IMR-90 (cell line): Measurements from ENCODE around the gene MUTYH.

Experiments used
- CEBPB ChIP-seq: IDR thresholded peaks from 2 replicates; pipeline ENCODE4 v1.6.1; 2012; ENCODE audit warnings: low read depth, low read length, improper control_type of control experiment
- CHD1 ChIP-seq: IDR thresholded peaks from 2 replicates; pipeline ENCODE4 v1.6.1; 2012; ENCODE audit warnings: low read depth, low read length, improper control_type of control experiment
- FOS ChIP-seq: fragments of 150-350 bp; IDR thresholded peaks from 2 replicates; pipeline ENCODE4 v1.6.1; 2016; ENCODE audit warnings: low read depth, low read length
- NFE2L2 ChIP-seq: fragments of 150-350 bp; IDR thresholded peaks from 2 replicates; pipeline ENCODE4 v1.6.1; 2016; ENCODE audit warnings: low read depth, mild to moderate bottlenecking, low read length
- POLR2A ChIP-seq: IDR thresholded peaks from 2 replicates; pipeline ENCODE4 v1.6.1; 2012; ENCODE audit warnings: mild to moderate bottlenecking, low read depth, low read length
- RAD21 ChIP-seq: IDR thresholded peaks from 2 replicates; pipeline ENCODE4 v1.6.1; 2012; ENCODE audit warnings: low read length, improper control_type of control experiment
- RCOR1 ChIP-seq: IDR thresholded peaks from 2 replicates; pipeline ENCODE4 v1.6.1; 2012; ENCODE audit warnings: mild to moderate bottlenecking, low read length, improper control_type of control experiment; ENCODE audit not compliant: insufficient replicate concordance
- RFX5 ChIP-seq: IDR thresholded peaks from 2 replicates; pipeline ENCODE4 v1.8.0; 2012; ENCODE audit warnings: low read depth, mild to moderate bottlenecking, low read length, moderate library complexity
- TF ChIP-seq, protein P1 (sequence below): conservative IDR thresholded peaks from 2 replicates; pipeline ENCODE4 v1.5.1; 2012; ENCODE audit warnings: mild to moderate bottlenecking, low read depth, low read length, improper control_type of control experiment
- TF ChIP-seq, protein P2 (sequence below): fragments of 150-350 bp; IDR thresholded peaks from 2 replicates; pipeline ENCODE4 v1.6.1; 2016; ENCODE audit warnings: low read depth, mild to moderate bottlenecking, low read length, moderate library complexity, borderline replicate concordance
- TF ChIP-seq, protein P3 (sequence below): fragments of 150-350 bp; IDR thresholded peaks from 2 replicates; pipeline ENCODE4 v1.6.1; 2017; ENCODE audit warnings: mild to moderate bottlenecking, antibody characterized with exemption, low read length, low read depth

DNA sequence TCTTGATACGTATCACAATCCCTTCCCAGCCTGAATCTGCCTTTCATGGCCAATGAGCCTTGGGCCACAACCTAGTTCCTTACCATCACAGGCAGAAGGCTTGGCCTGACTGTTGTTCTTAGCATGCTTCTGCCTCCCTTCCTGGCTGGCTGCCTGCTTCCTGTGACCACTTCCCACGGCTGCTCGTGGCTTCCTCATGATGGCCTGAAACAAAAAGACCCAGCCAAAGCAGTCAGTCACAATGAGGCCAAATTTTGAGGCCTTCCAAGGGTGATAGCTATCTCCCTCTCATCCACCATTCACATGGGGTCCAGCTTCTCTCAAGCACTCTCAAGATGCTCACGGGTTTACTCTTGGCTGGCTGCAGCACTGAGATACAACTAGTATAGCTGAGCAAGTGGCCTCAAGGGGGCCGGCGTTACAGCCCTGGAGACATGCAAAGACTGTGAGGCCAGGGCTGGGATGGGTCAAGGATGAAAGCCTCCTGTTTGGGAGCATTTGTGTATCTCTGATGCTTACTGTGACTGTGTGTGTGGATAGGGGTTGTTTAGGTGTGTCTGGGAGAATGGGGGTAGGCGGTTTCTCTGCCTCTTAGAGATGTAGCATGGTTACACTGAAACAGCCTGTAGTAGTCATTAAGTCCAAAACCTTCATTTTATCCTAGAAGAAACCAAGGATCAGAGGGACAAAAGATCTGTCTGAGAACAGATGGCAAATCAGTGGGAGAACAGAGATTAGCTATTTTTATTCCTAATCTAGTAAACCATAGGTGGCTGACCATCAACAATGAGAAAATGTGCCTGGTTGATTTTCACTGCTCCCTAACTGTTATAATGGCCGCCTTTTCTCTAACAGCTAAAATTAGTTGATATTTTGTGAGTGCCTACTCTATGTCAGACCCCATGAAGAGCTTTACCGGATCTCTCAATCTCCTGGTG lies 5.7 kb downstream of the MUTYH start:
- no peak for TF ChIP-seq POLR2A
- TF ChIP-seq RCOR1: no peak
- no peak for TF ChIP-seq FOS
- TF ChIP-seq, protein P1, sequence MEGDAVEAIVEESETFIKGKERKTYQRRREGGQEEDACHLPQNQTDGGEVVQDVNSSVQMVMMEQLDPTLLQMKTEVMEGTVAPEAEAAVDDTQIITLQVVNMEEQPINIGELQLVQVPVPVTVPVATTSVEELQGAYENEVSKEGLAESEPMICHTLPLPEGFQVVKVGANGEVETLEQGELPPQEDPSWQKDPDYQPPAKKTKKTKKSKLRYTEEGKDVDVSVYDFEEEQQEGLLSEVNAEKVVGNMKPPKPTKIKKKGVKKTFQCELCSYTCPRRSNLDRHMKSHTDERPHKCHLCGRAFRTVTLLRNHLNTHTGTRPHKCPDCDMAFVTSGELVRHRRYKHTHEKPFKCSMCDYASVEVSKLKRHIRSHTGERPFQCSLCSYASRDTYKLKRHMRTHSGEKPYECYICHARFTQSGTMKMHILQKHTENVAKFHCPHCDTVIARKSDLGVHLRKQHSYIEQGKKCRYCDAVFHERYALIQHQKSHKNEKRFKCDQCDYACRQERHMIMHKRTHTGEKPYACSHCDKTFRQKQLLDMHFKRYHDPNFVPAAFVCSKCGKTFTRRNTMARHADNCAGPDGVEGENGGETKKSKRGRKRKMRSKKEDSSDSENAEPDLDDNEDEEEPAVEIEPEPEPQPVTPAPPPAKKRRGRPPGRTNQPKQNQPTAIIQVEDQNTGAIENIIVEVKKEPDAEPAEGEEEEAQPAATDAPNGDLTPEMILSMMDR: no peak
- TF ChIP-seq RFX5: no peak
- no peak for TF ChIP-seq RAD21
- TF ChIP-seq, protein P2, sequence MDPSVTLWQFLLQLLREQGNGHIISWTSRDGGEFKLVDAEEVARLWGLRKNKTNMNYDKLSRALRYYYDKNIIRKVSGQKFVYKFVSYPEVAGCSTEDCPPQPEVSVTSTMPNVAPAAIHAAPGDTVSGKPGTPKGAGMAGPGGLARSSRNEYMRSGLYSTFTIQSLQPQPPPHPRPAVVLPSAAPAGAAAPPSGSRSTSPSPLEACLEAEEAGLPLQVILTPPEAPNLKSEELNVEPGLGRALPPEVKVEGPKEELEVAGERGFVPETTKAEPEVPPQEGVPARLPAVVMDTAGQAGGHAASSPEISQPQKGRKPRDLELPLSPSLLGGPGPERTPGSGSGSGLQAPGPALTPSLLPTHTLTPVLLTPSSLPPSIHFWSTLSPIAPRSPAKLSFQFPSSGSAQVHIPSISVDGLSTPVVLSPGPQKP: no peak
- no peak for TF ChIP-seq NFE2L2
- TF ChIP-seq, protein P3, sequence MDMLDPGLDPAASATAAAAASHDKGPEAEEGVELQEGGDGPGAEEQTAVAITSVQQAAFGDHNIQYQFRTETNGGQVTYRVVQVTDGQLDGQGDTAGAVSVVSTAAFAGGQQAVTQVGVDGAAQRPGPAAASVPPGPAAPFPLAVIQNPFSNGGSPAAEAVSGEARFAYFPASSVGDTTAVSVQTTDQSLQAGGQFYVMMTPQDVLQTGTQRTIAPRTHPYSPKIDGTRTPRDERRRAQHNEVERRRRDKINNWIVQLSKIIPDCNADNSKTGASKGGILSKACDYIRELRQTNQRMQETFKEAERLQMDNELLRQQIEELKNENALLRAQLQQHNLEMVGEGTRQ: no peak
- TF ChIP-seq CEBPB: no peak
- no peak for TF ChIP-seq CHD1
